Measurements from ENCODE around the gene UTS2B.

DNA sequence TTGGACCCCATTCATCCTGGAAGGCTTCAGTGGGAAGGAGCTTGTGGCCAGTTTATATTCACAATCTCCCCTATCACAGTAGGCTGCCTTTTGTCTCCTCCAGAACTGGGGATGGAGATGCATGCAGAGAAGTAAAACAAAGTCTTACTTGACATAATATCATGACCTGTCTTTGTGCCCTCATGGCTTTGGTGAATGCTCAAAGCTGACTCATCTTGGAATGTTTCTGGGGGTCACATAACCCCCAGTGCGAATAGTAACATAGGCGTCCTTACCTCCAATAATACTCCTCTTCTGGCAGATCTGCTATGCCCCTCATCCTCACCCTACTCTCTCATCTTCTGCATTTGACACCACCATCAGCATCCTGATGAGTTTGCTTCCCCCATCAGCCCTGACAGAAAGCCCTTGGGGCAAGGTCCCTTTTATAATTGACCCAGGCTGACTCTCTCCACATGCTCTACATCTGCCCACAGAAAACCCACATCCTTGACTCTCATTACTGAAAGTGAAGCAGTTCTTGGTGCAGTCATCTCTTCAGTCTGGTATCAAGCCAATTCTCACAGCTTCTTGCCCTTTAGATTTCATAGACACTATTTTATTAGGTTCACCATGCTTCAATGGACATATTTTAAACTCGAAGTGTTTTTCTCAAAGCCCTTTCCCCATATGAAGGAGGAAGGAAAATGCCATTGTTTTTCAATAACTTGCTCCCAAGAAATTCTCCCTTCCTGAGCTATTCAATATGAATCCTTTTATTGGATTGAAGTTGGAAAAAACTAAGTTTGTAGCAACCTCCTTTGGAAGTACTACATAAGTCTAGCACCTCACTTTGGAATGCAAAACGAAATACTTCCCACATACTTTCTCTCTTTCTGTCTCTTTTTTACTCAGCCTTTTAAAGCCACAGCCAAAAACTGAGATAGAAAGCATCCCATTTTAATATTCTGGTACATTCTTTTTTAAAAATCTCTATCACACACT, 94.7 kb downstream of the UTS2B start:
- TF ChIP-seq, protein P1, sequence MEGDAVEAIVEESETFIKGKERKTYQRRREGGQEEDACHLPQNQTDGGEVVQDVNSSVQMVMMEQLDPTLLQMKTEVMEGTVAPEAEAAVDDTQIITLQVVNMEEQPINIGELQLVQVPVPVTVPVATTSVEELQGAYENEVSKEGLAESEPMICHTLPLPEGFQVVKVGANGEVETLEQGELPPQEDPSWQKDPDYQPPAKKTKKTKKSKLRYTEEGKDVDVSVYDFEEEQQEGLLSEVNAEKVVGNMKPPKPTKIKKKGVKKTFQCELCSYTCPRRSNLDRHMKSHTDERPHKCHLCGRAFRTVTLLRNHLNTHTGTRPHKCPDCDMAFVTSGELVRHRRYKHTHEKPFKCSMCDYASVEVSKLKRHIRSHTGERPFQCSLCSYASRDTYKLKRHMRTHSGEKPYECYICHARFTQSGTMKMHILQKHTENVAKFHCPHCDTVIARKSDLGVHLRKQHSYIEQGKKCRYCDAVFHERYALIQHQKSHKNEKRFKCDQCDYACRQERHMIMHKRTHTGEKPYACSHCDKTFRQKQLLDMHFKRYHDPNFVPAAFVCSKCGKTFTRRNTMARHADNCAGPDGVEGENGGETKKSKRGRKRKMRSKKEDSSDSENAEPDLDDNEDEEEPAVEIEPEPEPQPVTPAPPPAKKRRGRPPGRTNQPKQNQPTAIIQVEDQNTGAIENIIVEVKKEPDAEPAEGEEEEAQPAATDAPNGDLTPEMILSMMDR (IDR thresholded peaks at IDR 0.05), result no peak
- no peak for TF ChIP-seq POLR2A (IDR thresholded peaks at IDR 0.05)

All from uterus (tissue), 2 donors.